ENCODE data around the gene NDUFAF3. TPM values are rescaled to one million over a fixed set of nuclear protein-coding genes. Genes with fewer than 3 reads are reported as not detected.

The NDUFAF3 gene
- total and polyA plus RNA-seq, 4 donors: 28.6 to 107 (median 72.0) TPM

DNA sequence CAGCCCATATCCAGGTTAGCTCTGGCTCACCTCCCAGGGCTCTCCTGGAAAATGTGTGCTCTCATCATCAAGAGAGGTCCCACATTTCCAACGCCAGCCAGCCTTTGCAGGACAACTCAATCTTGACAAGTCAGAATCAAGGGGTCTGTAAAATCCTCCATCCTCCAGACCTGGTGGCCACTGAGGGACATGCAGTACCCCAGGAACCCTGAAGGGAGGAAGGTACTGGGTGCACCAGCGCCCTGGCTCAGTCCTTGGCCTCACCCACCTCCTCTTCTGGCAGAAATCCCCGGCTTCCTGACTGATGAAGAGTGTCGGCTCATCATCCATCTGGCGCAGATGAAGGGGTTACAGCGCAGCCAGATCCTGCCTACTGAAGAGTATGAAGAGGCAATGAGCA is 20.8 kb upstream of the NDUFAF3 start (continued):
- TF ChIP-seq, protein P1, sequence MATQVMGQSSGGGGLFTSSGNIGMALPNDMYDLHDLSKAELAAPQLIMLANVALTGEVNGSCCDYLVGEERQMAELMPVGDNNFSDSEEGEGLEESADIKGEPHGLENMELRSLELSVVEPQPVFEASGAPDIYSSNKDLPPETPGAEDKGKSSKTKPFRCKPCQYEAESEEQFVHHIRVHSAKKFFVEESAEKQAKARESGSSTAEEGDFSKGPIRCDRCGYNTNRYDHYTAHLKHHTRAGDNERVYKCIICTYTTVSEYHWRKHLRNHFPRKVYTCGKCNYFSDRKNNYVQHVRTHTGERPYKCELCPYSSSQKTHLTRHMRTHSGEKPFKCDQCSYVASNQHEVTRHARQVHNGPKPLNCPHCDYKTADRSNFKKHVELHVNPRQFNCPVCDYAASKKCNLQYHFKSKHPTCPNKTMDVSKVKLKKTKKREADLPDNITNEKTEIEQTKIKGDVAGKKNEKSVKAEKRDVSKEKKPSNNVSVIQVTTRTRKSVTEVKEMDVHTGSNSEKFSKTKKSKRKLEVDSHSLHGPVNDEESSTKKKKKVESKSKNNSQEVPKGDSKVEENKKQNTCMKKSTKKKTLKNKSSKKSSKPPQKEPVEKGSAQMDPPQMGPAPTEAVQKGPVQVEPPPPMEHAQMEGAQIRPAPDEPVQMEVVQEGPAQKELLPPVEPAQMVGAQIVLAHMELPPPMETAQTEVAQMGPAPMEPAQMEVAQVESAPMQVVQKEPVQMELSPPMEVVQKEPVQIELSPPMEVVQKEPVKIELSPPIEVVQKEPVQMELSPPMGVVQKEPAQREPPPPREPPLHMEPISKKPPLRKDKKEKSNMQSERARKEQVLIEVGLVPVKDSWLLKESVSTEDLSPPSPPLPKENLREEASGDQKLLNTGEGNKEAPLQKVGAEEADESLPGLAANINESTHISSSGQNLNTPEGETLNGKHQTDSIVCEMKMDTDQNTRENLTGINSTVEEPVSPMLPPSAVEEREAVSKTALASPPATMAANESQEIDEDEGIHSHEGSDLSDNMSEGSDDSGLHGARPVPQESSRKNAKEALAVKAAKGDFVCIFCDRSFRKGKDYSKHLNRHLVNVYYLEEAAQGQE (IDR thresholded peaks at IDR 0.05): no peak

DNA sequence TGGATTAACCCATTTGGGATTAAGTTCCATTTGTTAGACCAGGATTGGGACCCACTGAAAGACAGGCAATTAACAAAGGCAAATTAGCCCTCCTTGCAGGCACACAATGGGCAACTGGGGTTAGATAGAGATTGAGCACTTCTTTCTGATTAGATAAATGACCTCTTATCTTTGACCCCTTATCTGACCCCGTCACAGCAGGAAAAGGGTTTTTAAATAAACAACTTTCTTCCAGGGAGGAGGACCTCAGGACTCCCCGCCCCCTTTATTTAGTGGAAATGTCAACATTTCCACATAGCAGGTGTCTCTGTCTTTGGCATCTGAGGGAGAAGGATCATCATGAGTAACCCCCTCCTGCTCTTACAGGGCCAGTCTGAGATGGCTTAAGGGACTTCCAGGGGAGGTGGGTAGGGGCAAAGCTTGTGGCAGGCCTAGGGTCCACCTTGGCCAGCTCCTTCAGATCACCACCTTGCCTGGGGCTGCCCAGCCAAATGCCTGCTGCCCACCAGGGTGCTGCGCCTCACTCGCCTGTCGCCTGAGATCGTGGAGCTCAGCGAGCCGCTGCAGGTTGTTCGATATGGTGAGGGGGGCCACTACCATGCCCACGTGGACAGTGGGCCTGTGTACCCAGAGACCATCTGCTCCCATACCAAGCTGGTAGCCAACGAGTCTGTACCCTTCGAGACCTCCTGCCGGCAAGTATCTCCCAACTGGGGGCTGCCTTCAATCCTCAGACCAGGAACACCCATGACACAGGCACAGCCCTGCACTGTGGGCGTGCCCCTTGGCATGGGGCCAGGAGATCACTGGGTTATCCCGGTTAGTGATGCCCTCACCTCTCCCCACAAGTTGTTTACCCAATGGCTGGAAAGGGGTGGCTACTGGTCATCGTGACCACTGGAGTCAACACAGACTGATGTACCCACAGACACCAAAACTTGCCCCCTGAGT is 17.3 kb upstream of the NDUFAF3 start:
- peaks cover 0 to 2% (median under 1%) of the 10 kb centered on the region in 4 donors for H3K36me3 ChIP-seq (ENCODE audit: control insufficient read depth in 4 of 4, insufficient read depth in 3 of 4, low read depth in 1 of 4, low read length in 3 of 4)
- H3K4me3 ChIP-seq (ENCODE audit: low read depth in 1 of 3, low read length in 3 of 3): no peak overlapping the region
- WGBS: 75% methylated on average over 16 of the region's 16 CpGs
- H3K27me3 ChIP-seq (ENCODE audit: control insufficient read depth in 4 of 4, insufficient read depth in 4 of 4, low read length in 3 of 4): no peaks in the 10 kb centered on the region
- H3K9me3 ChIP-seq (ENCODE audit: control insufficient read depth in 4 of 4, low read length in 3 of 4): no peaks in the 10 kb centered on the region
- H3K9ac ChIP-seq (ENCODE audit: low read depth in 1 of 2, low read length in 2 of 2): no peak overlapping the region
- TF ChIP-seq, protein P2, sequence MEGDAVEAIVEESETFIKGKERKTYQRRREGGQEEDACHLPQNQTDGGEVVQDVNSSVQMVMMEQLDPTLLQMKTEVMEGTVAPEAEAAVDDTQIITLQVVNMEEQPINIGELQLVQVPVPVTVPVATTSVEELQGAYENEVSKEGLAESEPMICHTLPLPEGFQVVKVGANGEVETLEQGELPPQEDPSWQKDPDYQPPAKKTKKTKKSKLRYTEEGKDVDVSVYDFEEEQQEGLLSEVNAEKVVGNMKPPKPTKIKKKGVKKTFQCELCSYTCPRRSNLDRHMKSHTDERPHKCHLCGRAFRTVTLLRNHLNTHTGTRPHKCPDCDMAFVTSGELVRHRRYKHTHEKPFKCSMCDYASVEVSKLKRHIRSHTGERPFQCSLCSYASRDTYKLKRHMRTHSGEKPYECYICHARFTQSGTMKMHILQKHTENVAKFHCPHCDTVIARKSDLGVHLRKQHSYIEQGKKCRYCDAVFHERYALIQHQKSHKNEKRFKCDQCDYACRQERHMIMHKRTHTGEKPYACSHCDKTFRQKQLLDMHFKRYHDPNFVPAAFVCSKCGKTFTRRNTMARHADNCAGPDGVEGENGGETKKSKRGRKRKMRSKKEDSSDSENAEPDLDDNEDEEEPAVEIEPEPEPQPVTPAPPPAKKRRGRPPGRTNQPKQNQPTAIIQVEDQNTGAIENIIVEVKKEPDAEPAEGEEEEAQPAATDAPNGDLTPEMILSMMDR (IDR thresholded peaks at IDR 0.05; ENCODE audit: low read depth, low read length, missing input control): no peak
- peak in 1 of 2 donors; percentile 51 for TF ChIP-seq GABPA (IDR thresholded peaks at IDR 0.05 in 1 of 2, conservative IDR thresholded peaks at IDR 0.05 in 1 of 2)
- TF ChIP-seq SP1 (IDR thresholded peaks at IDR 0.05): peak; percentile 80
- no peak for TF ChIP-seq YY1 (IDR thresholded peaks at IDR 0.05)
- TF ChIP-seq, protein P3, sequence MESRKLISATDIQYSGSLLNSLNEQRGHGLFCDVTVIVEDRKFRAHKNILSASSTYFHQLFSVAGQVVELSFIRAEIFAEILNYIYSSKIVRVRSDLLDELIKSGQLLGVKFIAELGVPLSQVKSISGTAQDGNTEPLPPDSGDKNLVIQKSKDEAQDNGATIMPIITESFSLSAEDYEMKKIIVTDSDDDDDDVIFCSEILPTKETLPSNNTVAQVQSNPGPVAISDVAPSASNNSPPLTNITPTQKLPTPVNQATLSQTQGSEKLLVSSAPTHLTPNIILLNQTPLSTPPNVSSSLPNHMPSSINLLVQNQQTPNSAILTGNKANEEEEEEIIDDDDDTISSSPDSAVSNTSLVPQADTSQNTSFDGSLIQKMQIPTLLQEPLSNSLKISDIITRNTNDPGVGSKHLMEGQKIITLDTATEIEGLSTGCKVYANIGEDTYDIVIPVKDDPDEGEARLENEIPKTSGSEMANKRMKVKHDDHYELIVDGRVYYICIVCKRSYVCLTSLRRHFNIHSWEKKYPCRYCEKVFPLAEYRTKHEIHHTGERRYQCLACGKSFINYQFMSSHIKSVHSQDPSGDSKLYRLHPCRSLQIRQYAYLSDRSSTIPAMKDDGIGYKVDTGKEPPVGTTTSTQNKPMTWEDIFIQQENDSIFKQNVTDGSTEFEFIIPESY (IDR thresholded peaks at IDR 0.05): no peak
- TF ChIP-seq, protein P4, sequence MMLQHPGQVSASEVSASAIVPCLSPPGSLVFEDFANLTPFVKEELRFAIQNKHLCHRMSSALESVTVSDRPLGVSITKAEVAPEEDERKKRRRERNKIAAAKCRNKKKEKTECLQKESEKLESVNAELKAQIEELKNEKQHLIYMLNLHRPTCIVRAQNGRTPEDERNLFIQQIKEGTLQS (IDR thresholded peaks at IDR 0.05): no peak
- peak; percentile 68 for TF ChIP-seq HNF4A (conservative IDR thresholded peaks at IDR 0.05)
- TF ChIP-seq TAF1 (conservative IDR thresholded peaks at IDR 0.05): no peak
- peak in 1 of 2 donors; percentile 74 for TF ChIP-seq EGR1 (IDR thresholded peaks at IDR 0.05; ENCODE audit: low read depth in 2 of 2)
- TF ChIP-seq RXRA (IDR thresholded peaks at IDR 0.05): peak; percentile 82 to 86
- TF ChIP-seq HNF4G (IDR thresholded peaks at IDR 0.05): peak; percentile 32
- TF ChIP-seq, protein P1 (IDR thresholded peaks at IDR 0.05): peak; percentile 41
- TF ChIP-seq FOXA2 (IDR thresholded peaks at IDR 0.05): peak; percentile 61
- no peak for TF ChIP-seq RAD21 (IDR thresholded peaks at IDR 0.05)
- peak; percentile 51 for TF ChIP-seq FOXA1 (IDR thresholded peaks at IDR 0.05)
- peak; percentile 88 for TF ChIP-seq NR2F2 (IDR thresholded peaks at IDR 0.05)
- peak in 1 of 2 donors; percentile 51 for TF ChIP-seq JUND (IDR thresholded peaks at IDR 0.05)
- TF ChIP-seq, protein P5, sequence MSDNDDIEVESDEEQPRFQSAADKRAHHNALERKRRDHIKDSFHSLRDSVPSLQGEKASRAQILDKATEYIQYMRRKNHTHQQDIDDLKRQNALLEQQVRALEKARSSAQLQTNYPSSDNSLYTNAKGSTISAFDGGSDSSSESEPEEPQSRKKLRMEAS (IDR thresholded peaks at IDR 0.05): no peak
- DNase-seq (ENCODE audit: low spot score): peak; percentile 92
- no peak overlapping the region for H3K27ac ChIP-seq (ENCODE audit: low read depth in 1 of 2, low read length in 2 of 2)
- H3K4me1 ChIP-seq (ENCODE audit: control insufficient read depth in 4 of 4, insufficient read depth in 4 of 4, low read length in 3 of 4): peaks cover 6 to 31% (median 20%) of the 10 kb centered on the region in 4 donors
